Retinal pigment epithelial cell (primary cell): Measurements from ENCODE around the gene NAPB.

Experiments
- DNase-seq: peaks from one replicate; pipeline ENCODE4 v3.0.0-alpha.2; 2010; ENCODE audit warnings: low read depth
- H3K4me3 ChIP-seq: 2 replicates; pipeline ENCODE4 v1.5.1; 2011; ENCODE audit warnings: mild to moderate bottlenecking, low read length, control low read depth, moderate library complexity
- CTCF ChIP-seq: conservative IDR thresholded peaks from 2 replicates; pipeline ENCODE4 v1.5.1; 2011; ENCODE audit warnings: low read depth, low read length, control low read depth, inconsistent platforms

Gene NAPB

GRCh38 chr20:23407781-23408464, 13.4 kb downstream of the NAPB start:
- no peak for DNase-seq
- no peak for TF ChIP-seq CTCF
- H3K4me3 ChIP-seq: no peak overlapping the region

- TF ChIP-seq CTCF: no peak
- DNase-seq: no peak
- no peak overlapping the region for H3K4me3 ChIP-seq
These were observed 14.4 kb downstream of the NAPB start for GRCh38 chr20:23406880-23407279.

GRCh38 chr20:23404196-23404595, 17.1 kb downstream of the NAPB start:
- no peak overlapping the region for H3K4me3 ChIP-seq
- no peak for TF ChIP-seq CTCF
- DNase-seq: no peak

- H3K4me3 ChIP-seq: no peak overlapping the region
- no peak for TF ChIP-seq CTCF
- no peak for DNase-seq
These were observed 17.5 kb downstream of the NAPB start for GRCh38 chr20:23403751-23404150.

GRCh38 chr20:23401051-23401450, 20.2 kb downstream of the NAPB start:
- H3K4me3 ChIP-seq: no peak overlapping the region
- TF ChIP-seq CTCF: no peak
- DNase-seq: no peak

- peak; percentile 6 for TF ChIP-seq CTCF
- no peak for DNase-seq
- H3K4me3 ChIP-seq: no peak overlapping the region
These were observed 21.6 kb downstream of the NAPB start for GRCh38 chr20:23399568-23400241.

- DNase-seq: no peak
- no peak overlapping the region for H3K4me3 ChIP-seq
- TF ChIP-seq CTCF: no peak
These were observed 23.3 kb downstream of the NAPB start for GRCh38 chr20:23397961-23398360.
